C4-2B (cell line): ENCODE results near the gene RDH13.

Experiments used
- CTCF ChIP-seq: fragments of 450-650 bp; conservative IDR thresholded peaks from 2 replicates; pipeline ENCODE4 v1.5.1; 2017; ENCODE audit warnings: mild to moderate bottlenecking
- ZFX ChIP-seq: fragments of 450-650 bp; IDR thresholded peaks from 2 replicates; pipeline ENCODE4 v1.6.1; 2017

DNA sequence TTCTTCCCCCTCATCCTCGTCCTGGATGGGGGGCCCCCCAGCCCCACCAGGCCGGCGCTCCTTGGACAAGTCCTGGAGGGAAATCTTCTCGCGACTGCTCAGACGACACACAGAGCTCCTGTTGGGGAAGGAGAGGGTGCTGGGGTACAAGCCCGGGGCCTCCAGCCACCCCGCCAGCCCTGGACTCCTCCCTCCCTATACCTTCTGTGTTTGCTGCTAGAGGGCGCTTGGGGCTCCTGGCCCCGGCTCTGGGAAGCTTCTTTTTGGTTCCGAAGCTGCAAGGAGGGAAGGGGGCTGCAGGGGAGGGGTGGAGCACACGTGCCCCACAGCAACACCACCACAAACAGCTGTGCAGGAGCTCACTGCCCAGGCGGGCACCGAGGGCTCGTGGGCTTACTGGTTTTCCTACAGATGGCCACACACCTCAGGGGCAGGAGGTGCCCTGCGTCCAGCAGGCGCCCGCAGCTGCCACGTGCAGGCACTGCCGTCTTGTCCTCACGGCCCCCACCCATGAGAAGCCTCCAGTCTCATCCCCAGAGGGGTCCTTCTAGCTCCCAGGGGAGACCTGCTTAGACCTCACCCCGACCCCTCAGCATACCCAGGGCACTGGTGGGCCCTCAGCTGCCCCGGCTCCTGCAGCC is 33.2 kb upstream of the RDH13 start:
- TF ChIP-seq CTCF (no peak), ZFX (no peak)
